Prostate gland (tissue), 2 donors: ENCODE measurements around the gene MXI1. TPM values are rescaled to one million over a fixed set of nuclear protein-coding genes. Genes with fewer than 3 reads are reported as not detected.

ENCODE experiments used
- DNase-seq: peaks from one replicate; pipeline ENCODE4 v3.0.0-alpha.2; 2019; ENCODE audit warnings: low spot score
- H3K27ac ChIP-seq, 2 donors: fragments of 200-600 bp; sonication (generic); 2 replicates each; pipeline ENCODE4 v1.5.1; 2017 to 2019
- H3K27me3 ChIP-seq: fragments of 200-600 bp; sonication (generic); replicated peaks from 2 replicates; pipeline ENCODE4 v1.5.1; 2019; ENCODE audit not compliant: insufficient read depth
- H3K36me3 ChIP-seq, 2 donors: fragments of 200-600 bp; sonication (generic); 1 replicate in 1 of 2; 2 replicates in 1 of 2; pipeline versions ENCODE4 v1.5.1 to v1.8.1; 2017 to 2019
- H3K4me1 ChIP-seq: fragments of 200-600 bp; sonication (generic); replicated peaks from 2 replicates; pipeline ENCODE4 v1.5.1; 2019
- H3K4me3 ChIP-seq, 2 donors: fragments of 200-600 bp; sonication (generic); 2 replicates each; pipeline ENCODE4 v1.5.1; 2017 to 2019
- H3K9me3 ChIP-seq: fragments of 200-600 bp; sonication (generic); 2 replicates; pipeline ENCODE4 v1.5.1; 2017
- CTCF ChIP-seq, 4 experiments: fragments of 200-600 bp in 2 of 4; fragments of 450-650 bp in 2 of 4; sonication (generic) in 2 of 4; IDR thresholded peaks; 1 replicate in 3 of 4; 2 replicates in 1 of 4; pipeline ENCODE4 v1.5.1; 2016 to 2019; ENCODE audit warnings: antibody characterized with exemption in 4 of 4, mild to moderate bottlenecking in 2 of 4, moderate library complexity in 2 of 4
- POLR2A ChIP-seq: fragments of 450-650 bp; IDR thresholded peaks from one replicate; pipeline ENCODE4 v1.6.1; 2016; ENCODE audit warnings: antibody characterized with exemption, mild to moderate bottlenecking
- POLR2AphosphoS5 ChIP-seq: sonication (generic); formaldehyde crosslinking; IDR thresholded peaks from one replicate; pipeline ENCODE4 v1.6.1; 2017; ENCODE audit warnings: antibody characterized with exemption
- WGBS: methylation state at CpG from one replicate; pipeline ENCODE4 v1.1.5; 2018; 5-methylcytosine and 5-hydroxymethylcytosine counted together
- intact Hi-C: fragments of 100-400 bp; cut with DNase I; formaldehyde crosslinking; loops from one replicate; pipeline ENCODE4 v1.14.2; 2022
- total RNA-seq, 2 donors: library from RNA; depleted of rRNA; stranded (reverse); fragments of >200 nt; gene quantifications; one replicate each; pipeline ENCODE4 v1.1.0, GENCODE V29; 2016

The MXI1 gene
- total RNA-seq, 2 donors from 2014 or later = 36.3 to 83.3 TPM

GRCh38 chr10:110259317-110259716 lies 51.9 kb downstream of the MXI1 start:
- Histone ChIP-seq H3K9me3 (no peaks in the 10 kb centered on the region), H3K27ac (no peak overlapping the region), H3K4me3 (no peak overlapping the region), H3K27me3 (no peaks in the 10 kb centered on the region), H3K4me1 (no peaks in the 10 kb centered on the region), H3K36me3 (no peaks in the 10 kb centered on the region)
- TF ChIP-seq CTCF (IDR thresholded peaks at IDR 0.05) (no peak), POLR2A (no peak), POLR2AphosphoS5 (no peak)
- DNase-seq = no peak
- intact Hi-C loops = no loop called here

- no peak for DNase-seq
- Histone ChIP-seq H3K9me3 (no peaks in the 10 kb centered on the region), H3K4me3 (no peak overlapping the region), H3K36me3 (no peaks in the 10 kb centered on the region), H3K4me1 (no peaks in the 10 kb centered on the region), H3K27me3 (no peaks in the 10 kb centered on the region), H3K27ac (peak overlapping the region; percentile 41 to 48)
- no peak for TF ChIP-seq CTCF (IDR thresholded peaks at IDR 0.05)
- peak; percentile 65 for TF ChIP-seq POLR2AphosphoS5
- WGBS = 20% methylated on average over 1 of the region's 1 CpG
- intact Hi-C loops = no loop called here
These were observed 53.5 kb downstream of the MXI1 start for GRCh38 chr10:110260746-110261477.

GRCh38 chr10:110263164-110263563 lies 55.8 kb downstream of the MXI1 start:
- TF ChIP-seq CTCF (IDR thresholded peaks at IDR 0.05) = no peak
- peak; percentile 59 for TF ChIP-seq POLR2AphosphoS5
- Histone ChIP-seq H3K36me3 (no peaks in the 10 kb centered on the region), H3K27me3 (no peaks in the 10 kb centered on the region), H3K27ac (peak overlapping the region; percentile 26 to 54), H3K4me1 (no peaks in the 10 kb centered on the region), H3K4me3 (no peak overlapping the region), H3K9me3 (no peaks in the 10 kb centered on the region)
- WGBS = 11% methylated on average over 1 of the region's 1 CpG
- intact Hi-C loops = no loop called here
- no peak for DNase-seq

- Histone ChIP-seq H3K4me1 (no peaks in the 10 kb centered on the region), H3K4me3 (no peak overlapping the region), H3K36me3 (no peaks in the 10 kb centered on the region), H3K27ac (no peak overlapping the region), H3K27me3 (no peaks in the 10 kb centered on the region), H3K9me3 (no peaks in the 10 kb centered on the region)
- TF ChIP-seq CTCF (IDR thresholded peaks at IDR 0.05) (no peak), POLR2AphosphoS5 (no peak), POLR2A (no peak)
- intact Hi-C loops = no loop called here
- 90% methylated on average over 4 of the region's 4 CpGs for WGBS
- no peak for DNase-seq
These were observed 58.3 kb downstream of the MXI1 start for GRCh38 chr10:110265573-110266193.

- WGBS = 95% methylated on average over 1 of the region's 1 CpG
- no peaks in the 10 kb centered on the region for H3K27me3 ChIP-seq
- no peaks in the 10 kb centered on the region for H3K36me3 ChIP-seq
- TF ChIP-seq POLR2AphosphoS5 = no peak
- no peak for TF ChIP-seq CTCF (IDR thresholded peaks at IDR 0.05)
- TF ChIP-seq POLR2A = no peak
- no peaks in the 10 kb centered on the region for H3K4me1 ChIP-seq
- no peaks in the 10 kb centered on the region for H3K9me3 ChIP-seq
- intact Hi-C loops = no loop called here
- H3K27ac ChIP-seq = no peak overlapping the region
- DNase-seq = no peak
- H3K4me3 ChIP-seq = no peak overlapping the region
These were observed 59.9 kb downstream of the MXI1 start for GRCh38 chr10:110267276-110267675.
